CD4-positive, alpha-beta T cell (primary cell): ENCODE results near the gene MBNL2. TPM values are rescaled to one million over a fixed set of nuclear protein-coding genes. Genes with fewer than 3 reads are reported as not detected.

Source experiments
- ATAC-seq: fragments of 200-7000 bp; cut with Tn5 transposase; one replicate; pipeline ENCODE4 v1.10.0; 2022; ENCODE audit warnings: mild to moderate bottlenecking; ENCODE audit not compliant: poor library complexity
- CTCF ChIA-PET: fragments of 350-600 bp; sonication (Branson Sonifier 250); formaldehyde crosslinking; loops from one replicate; lab custom pipeline; 2021; ENCODE audit warnings: antibody characterized with exemption, inconsistent platforms; lab: Charles Lee
- POLR2A ChIA-PET: fragments of 350-600 bp; sonication (Branson Sonifier 250); formaldehyde crosslinking; loops from one replicate; lab custom pipeline; 2021; ENCODE audit warnings: antibody characterized with exemption, inconsistent platforms; lab: Charles Lee
- DNase-seq, 14 experiments: peaks; one replicate each; pipeline ENCODE4 v3.0.0-alpha.2; 2013 to 2020; ENCODE audit warnings: mixed read lengths in 2 of 14
- H3K27ac ChIP-seq, 2 donors: one replicate each; pipeline versions ENCODE4 v1.5.1 to v1.7.0; 2013; ENCODE audit warnings: low read length in 2 of 2, low read depth in 1 of 2, mild to moderate bottlenecking in 1 of 2
- H3K27me3 ChIP-seq, 2 experiments: 1 replicate in 1 of 2; 2 replicates in 1 of 2; pipeline versions ENCODE4 v1.6.1 to v1.7.0; 2013; ENCODE audit warnings: low read length in 2 of 2, control low read depth in 1 of 2, mild to moderate bottlenecking in 1 of 2, moderate library complexity in 1 of 2; ENCODE audit not compliant: insufficient read depth in 2 of 2, control insufficient read depth in 1 of 2
- H3K36me3 ChIP-seq: one replicate; pipeline ENCODE4 v1.6.1; 2013; ENCODE audit warnings: low read length, control low read depth; ENCODE audit not compliant: insufficient read depth
- H3K4me1 ChIP-seq: one replicate; pipeline ENCODE4 v1.6.1; 2013; ENCODE audit warnings: low read length, control low read depth; ENCODE audit not compliant: insufficient read depth
- H3K4me3 ChIP-seq: one replicate; pipeline ENCODE4 v1.5.1; 2013; ENCODE audit warnings: mild to moderate bottlenecking, low read length, moderate library complexity
- H3K9me3 ChIP-seq, 2 experiments: 1 replicate in 1 of 2; 2 replicates in 1 of 2; pipeline versions ENCODE4 v1.6.1 to v1.7.0; 2013; ENCODE audit warnings: low read length in 2 of 2, mild to moderate bottlenecking in 2 of 2, control low read depth in 1 of 2, moderate library complexity in 1 of 2; ENCODE audit not compliant: control insufficient read depth in 1 of 2, insufficient read depth in 1 of 2
- H3K27ac Mint-ChIP-seq: one replicate; pipeline ENCODE4 v1.8.0; 2020; ENCODE audit warnings: mixed read lengths
- H3K27me3 Mint-ChIP-seq: one replicate; pipeline ENCODE4 v1.8.0; 2021; ENCODE audit warnings: mixed read lengths
- H3K36me3 Mint-ChIP-seq: one replicate; pipeline ENCODE4 v1.8.0; 2021; ENCODE audit warnings: low read depth, mixed read lengths
- H3K4me1 Mint-ChIP-seq: one replicate; pipeline ENCODE4 v1.8.0; 2021; ENCODE audit warnings: low read depth, mixed read lengths
- H3K4me3 Mint-ChIP-seq: one replicate; pipeline ENCODE4 v1.8.0; 2020; ENCODE audit warnings: mild to moderate bottlenecking, mixed read lengths
- H3K9me3 Mint-ChIP-seq: one replicate; pipeline ENCODE4 v1.8.0; 2020; ENCODE audit warnings: mixed read lengths
- CTCF ChIP-seq: fragments of 200-600 bp; IDR thresholded peaks from one replicate; pipeline ENCODE4 v1.8.0; 2022; ENCODE audit warnings: antibody characterized with exemption, mild to moderate bottlenecking
- intact Hi-C, 2 experiments: fragments of 100-400 bp; cut with DNase I in 1 of 2; cut with micrococcal nuclease in 1 of 2; formaldehyde crosslinking; loops; one replicate each; pipeline versions ENCODE4 v1.15.1 to v1.9.0; 2023 to 2025; cut with DNase I, micrococcal nuclease
- total RNA-seq, 174 experiments: library from RNA in 2 of 174; stranded (reverse) in 2 of 174; gene quantifications; one replicate each; pipeline ENCODE4 v1.2.3 and lab custom pipeline; 2021 to 2026

MBNL2 gene
- total RNA-seq, 2 experiments from 2014 or later: 35.9 to 36.0 TPM

GRCh38 chr13:97306106-97306505 lies 84.0 kb downstream of the MBNL2 start:
- no peak overlapping the region for H3K4me3 ChIP-seq

GRCh38 chr13:97306645-97307044 lies 84.5 kb downstream of the MBNL2 start:
- ChIA-PET CTCF (no interaction called here), POLR2A (no interaction called here)
- Mint-ChIP-seq H3K4me3 (no peak overlapping the region), H3K27ac (no peak overlapping the region), H3K9me3 (no peaks in the 10 kb centered on the region), H3K4me1 (peaks cover 18% of the 10 kb centered on the region), H3K27me3 (no peaks in the 10 kb centered on the region), H3K36me3 (peaks cover 13% of the 10 kb centered on the region)
- Histone ChIP-seq H3K4me1 (peaks cover 8% of the 10 kb centered on the region), H3K27me3 (no peaks in the 10 kb centered on the region), H3K27ac (no peak overlapping the region), H3K4me3 (no peak overlapping the region), H3K36me3 (no peaks in the 10 kb centered on the region), H3K9me3 (no peaks in the 10 kb centered on the region)
- DNase-seq (no peak), ATAC-seq (no peak)
- intact Hi-C loops: no loop called here
- no peak for TF ChIP-seq CTCF

More at GRCh38 chr13:97306106-97306505, 84.0 kb downstream of the MBNL2 start:
- intact Hi-C loops: no loop called here
- H3K27me3 Mint-ChIP-seq: no peaks in the 10 kb centered on the region
- H3K27me3 ChIP-seq: no peaks in the 10 kb centered on the region
- CTCF ChIA-PET: no interaction called here
- peaks cover 14% of the 10 kb centered on the region for H3K4me1 ChIP-seq
- no peaks in the 10 kb centered on the region for H3K9me3 Mint-ChIP-seq
- DNase-seq (no peak), ATAC-seq (no peak)
- H3K4me3 Mint-ChIP-seq: no peak overlapping the region
- H3K4me1 Mint-ChIP-seq: peaks cover 18% of the 10 kb centered on the region
- no peaks in the 10 kb centered on the region for H3K36me3 ChIP-seq
- H3K9me3 ChIP-seq: no peaks in the 10 kb centered on the region
- TF ChIP-seq CTCF: no peak
- POLR2A ChIA-PET: no interaction called here
- peaks cover 12% of the 10 kb centered on the region for H3K36me3 Mint-ChIP-seq
- no peak overlapping the region for H3K27ac Mint-ChIP-seq
- H3K27ac ChIP-seq: no peak overlapping the region

GRCh38 chr13:97307118-97307881 lies 85.2 kb downstream of the MBNL2 start:
- ATAC-seq (no peak), DNase-seq (no peak)
- H3K4me1 ChIP-seq: peaks cover 4% of the 10 kb centered on the region
- CTCF ChIA-PET: no interaction called here
- POLR2A ChIA-PET: no interaction called here
- no peak overlapping the region for H3K4me3 ChIP-seq
- TF ChIP-seq CTCF: no peak
- H3K27ac ChIP-seq: no peak overlapping the region
- H3K36me3 ChIP-seq: no peaks in the 10 kb centered on the region
- H3K27ac Mint-ChIP-seq: no peak overlapping the region
- no peaks in the 10 kb centered on the region for H3K27me3 Mint-ChIP-seq
- H3K27me3 ChIP-seq: no peaks in the 10 kb centered on the region
- no peak overlapping the region for H3K4me3 Mint-ChIP-seq
- peaks cover 19% of the 10 kb centered on the region for H3K36me3 Mint-ChIP-seq
- H3K9me3 ChIP-seq: no peaks in the 10 kb centered on the region
- H3K9me3 Mint-ChIP-seq: no peaks in the 10 kb centered on the region
- intact Hi-C loops: no loop called here
- peaks cover 25% of the 10 kb centered on the region for H3K4me1 Mint-ChIP-seq
